Vagina (tissue), 2 donors: ENCODE data around the gene OLFML3. TPM values are rescaled to one million over a fixed set of nuclear protein-coding genes. Genes with fewer than 3 reads are reported as not detected.

Experiments used
- DNase-seq, 2 donors: peaks; one replicate each; pipeline ENCODE4 v3.0.0-alpha.2; 2017; ENCODE audit errors: extremely low spot score in 2 of 2
- H3K27ac ChIP-seq: fragments of 200-600 bp; sonication (generic); one replicate; pipeline ENCODE4 v1.5.1; 2019
- H3K27me3 ChIP-seq: fragments of 200-600 bp; sonication (generic); one replicate; pipeline ENCODE4 v1.5.1; 2019
- H3K36me3 ChIP-seq, 2 donors: fragments of 200-600 bp; sonication (generic); one replicate each; pipeline ENCODE4 v1.5.1; 2017 to 2019
- H3K4me1 ChIP-seq: fragments of 200-600 bp; sonication (generic); one replicate; pipeline ENCODE4 v1.5.1; 2019
- H3K4me3 ChIP-seq, 2 donors: fragments of 200-600 bp; sonication (generic); 1 replicate in 1 of 2; 2 replicates in 1 of 2; pipeline ENCODE4 v1.5.1; 2016 to 2019
- H3K9me3 ChIP-seq: fragments of 200-600 bp; sonication (generic); one replicate; pipeline ENCODE4 v1.5.1; 2019
- POLR2A ChIP-seq, 2 donors: fragments of 450-650 bp; IDR thresholded peaks; one replicate each; pipeline ENCODE4 v1.6.1; 2017; ENCODE audit warnings: antibody characterized with exemption in 2 of 2, mild to moderate bottlenecking in 2 of 2, moderate library complexity in 2 of 2
- POLR2AphosphoS5 ChIP-seq, 2 donors: sonication (generic); formaldehyde crosslinking; IDR thresholded peaks; one replicate each; pipeline ENCODE4 v1.9.0; 2017; ENCODE audit warnings: antibody characterized with exemption in 2 of 2, mild to moderate bottlenecking in 2 of 2, low read depth in 1 of 2; ENCODE audit not compliant: insufficient read depth in 1 of 2
- intact Hi-C: fragments of 100-400 bp; cut with DNase I; formaldehyde crosslinking; loops from one replicate; pipeline ENCODE4 v1.15.1; 2023
- total RNA-seq: library from RNA; depleted of rRNA; stranded (reverse); fragments of >200 nt; gene quantifications from one replicate; pipeline ENCODE4 v1.2.3, GENCODE V29; 2016
- TF ChIP-seq, protein P1 (sequence below), 3 experiments: fragments of 450-650 bp in 2 of 3; fragments of 200-600 bp in 1 of 3; sonication (generic) in 1 of 3; IDR thresholded peaks; one replicate each; pipeline ENCODE4 v1.5.1; 2017 to 2019; ENCODE audit warnings: antibody characterized with exemption in 3 of 3, mild to moderate bottlenecking in 2 of 3, moderate library complexity in 2 of 3

OLFML3 gene
- total RNA-seq, 1 donor from 2014 or later = 108 TPM

DNA sequence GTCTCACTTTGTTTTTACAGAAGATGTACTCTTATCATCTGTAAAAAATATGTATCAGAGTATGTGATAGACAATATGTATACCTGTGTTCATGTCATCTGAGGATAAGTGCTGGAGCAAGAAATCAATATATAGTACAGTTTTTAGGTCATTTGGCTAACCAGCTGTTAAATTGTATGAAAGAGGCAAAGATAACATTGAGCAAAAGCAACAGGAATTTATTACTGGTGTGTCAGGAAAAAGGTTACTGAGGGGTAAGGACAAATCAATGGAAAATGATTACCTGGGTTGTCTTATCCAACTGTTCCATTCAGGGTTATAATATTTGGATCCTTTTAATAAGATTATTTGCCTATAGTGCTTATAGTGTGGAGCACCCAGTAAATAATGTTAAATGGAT is 45.3 kb upstream of the OLFML3 start:
- intact Hi-C loops = no loop called here
- no peaks in the 10 kb centered on the region for H3K36me3 ChIP-seq
- no peaks in the 10 kb centered on the region for H3K9me3 ChIP-seq
- no peak overlapping the region for H3K27ac ChIP-seq
- no peak for DNase-seq
- H3K4me1 ChIP-seq = peaks cover 71% of the 10 kb centered on the region
- no peak for TF ChIP-seq POLR2A (IDR thresholded peaks at IDR 0.05)
- TF ChIP-seq, protein P1, sequence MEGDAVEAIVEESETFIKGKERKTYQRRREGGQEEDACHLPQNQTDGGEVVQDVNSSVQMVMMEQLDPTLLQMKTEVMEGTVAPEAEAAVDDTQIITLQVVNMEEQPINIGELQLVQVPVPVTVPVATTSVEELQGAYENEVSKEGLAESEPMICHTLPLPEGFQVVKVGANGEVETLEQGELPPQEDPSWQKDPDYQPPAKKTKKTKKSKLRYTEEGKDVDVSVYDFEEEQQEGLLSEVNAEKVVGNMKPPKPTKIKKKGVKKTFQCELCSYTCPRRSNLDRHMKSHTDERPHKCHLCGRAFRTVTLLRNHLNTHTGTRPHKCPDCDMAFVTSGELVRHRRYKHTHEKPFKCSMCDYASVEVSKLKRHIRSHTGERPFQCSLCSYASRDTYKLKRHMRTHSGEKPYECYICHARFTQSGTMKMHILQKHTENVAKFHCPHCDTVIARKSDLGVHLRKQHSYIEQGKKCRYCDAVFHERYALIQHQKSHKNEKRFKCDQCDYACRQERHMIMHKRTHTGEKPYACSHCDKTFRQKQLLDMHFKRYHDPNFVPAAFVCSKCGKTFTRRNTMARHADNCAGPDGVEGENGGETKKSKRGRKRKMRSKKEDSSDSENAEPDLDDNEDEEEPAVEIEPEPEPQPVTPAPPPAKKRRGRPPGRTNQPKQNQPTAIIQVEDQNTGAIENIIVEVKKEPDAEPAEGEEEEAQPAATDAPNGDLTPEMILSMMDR (IDR thresholded peaks at IDR 0.05) = no peak
- no peak for TF ChIP-seq POLR2AphosphoS5 (IDR thresholded peaks at IDR 0.05; ENCODE audit: insufficient read depth in 1 of 2, low read depth in 1 of 2)
- H3K27me3 ChIP-seq = no peaks in the 10 kb centered on the region
- H3K4me3 ChIP-seq = no peak overlapping the region

DNA sequence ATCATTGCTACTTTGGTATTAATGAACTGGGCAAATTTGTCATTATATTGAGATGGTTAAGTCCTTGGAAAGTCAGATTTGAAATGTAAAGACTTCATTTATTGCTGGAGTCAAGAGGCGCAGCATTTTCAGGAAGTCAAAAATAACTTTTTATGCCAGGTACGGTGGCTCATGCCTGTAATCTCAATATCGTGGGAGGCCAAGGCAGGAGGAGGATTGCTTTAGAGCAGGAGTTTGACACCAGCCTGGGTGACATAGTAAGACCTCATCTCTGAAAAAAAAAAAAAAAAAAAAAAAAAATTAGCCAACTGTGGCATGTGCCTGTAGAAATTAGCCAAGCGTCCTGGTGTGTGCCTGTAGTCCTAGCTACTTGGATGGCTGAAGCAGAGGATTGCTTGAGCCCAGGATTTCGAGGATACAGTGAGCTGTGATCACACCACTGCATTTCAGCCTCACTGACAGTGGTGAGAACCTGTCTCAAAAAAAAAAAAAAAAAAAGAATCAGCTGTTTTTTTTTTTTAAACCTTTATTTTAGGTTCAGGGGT is 44.7 kb upstream of the OLFML3 start:
- H3K4me1 ChIP-seq = peaks cover 77% of the 10 kb centered on the region
- no peak overlapping the region for H3K4me3 ChIP-seq
- H3K36me3 ChIP-seq = no peaks in the 10 kb centered on the region
- TF ChIP-seq POLR2AphosphoS5 (IDR thresholded peaks at IDR 0.05; ENCODE audit: insufficient read depth in 1 of 2, low read depth in 1 of 2) (no peak), POLR2A (IDR thresholded peaks at IDR 0.05) (no peak)
- TF ChIP-seq, protein P1 (IDR thresholded peaks at IDR 0.05) = no peak
- no peaks in the 10 kb centered on the region for H3K9me3 ChIP-seq
- no peaks in the 10 kb centered on the region for H3K27me3 ChIP-seq
- H3K27ac ChIP-seq = no peak overlapping the region
- DNase-seq = no peak
- intact Hi-C loops = no loop called here

DNA sequence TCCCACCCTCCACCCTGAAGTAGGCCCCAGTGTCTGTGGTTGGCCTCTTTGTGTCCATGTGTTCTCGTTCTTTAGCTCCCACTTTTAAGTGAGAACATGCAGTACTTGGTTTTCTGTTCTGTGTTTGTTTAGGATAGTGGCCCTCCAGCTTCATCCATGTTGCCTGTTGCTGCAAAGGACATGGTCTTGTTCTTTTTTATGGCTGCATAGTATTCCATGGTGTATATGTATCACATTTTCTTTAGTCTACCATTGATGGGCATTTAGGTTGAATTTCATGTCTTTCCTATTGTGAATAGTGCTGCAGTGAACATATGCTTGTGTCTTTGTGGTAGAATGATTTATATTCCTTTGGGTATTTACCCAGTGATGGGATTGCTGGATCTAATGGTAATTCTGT is 44.1 kb upstream of the OLFML3 start:
- Histone ChIP-seq H3K36me3 (no peaks in the 10 kb centered on the region), H3K4me3 (no peak overlapping the region), H3K27ac (no peak overlapping the region), H3K27me3 (no peaks in the 10 kb centered on the region), H3K4me1 (peaks cover 81% of the 10 kb centered on the region), H3K9me3 (no peaks in the 10 kb centered on the region)
- DNase-seq = no peak
- intact Hi-C loops = no loop called here
- no peak for TF ChIP-seq POLR2AphosphoS5 (IDR thresholded peaks at IDR 0.05; ENCODE audit: insufficient read depth in 1 of 2, low read depth in 1 of 2)
- TF ChIP-seq, protein P1 (IDR thresholded peaks at IDR 0.05) = no peak
- no peak for TF ChIP-seq POLR2A (IDR thresholded peaks at IDR 0.05)

DNA sequence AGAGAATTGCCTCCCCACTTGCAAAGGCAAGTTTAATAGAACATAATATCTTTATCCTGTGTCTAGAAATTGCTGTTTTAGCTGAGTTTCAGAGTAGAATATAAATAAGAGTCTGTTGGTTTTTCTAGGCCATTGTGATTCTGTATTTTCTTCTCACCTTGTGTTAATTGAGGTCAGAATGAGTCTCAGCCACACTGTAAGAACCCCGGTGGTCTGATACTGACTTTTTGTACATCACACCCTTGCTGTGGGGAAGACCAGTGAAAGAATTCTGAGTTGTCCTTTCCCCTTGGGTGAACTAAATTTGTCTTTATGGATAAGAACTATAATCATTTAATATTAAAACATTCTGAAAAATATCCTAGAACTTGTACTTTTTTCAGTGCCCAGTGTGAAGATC is 43.3 kb upstream of the OLFML3 start:
- Histone ChIP-seq H3K27ac (no peak overlapping the region), H3K4me3 (no peak overlapping the region), H3K36me3 (peaks cover 0 to 5% of the 10 kb centered on the region in 2 donors), H3K9me3 (no peaks in the 10 kb centered on the region), H3K4me1 (peaks cover 81% of the 10 kb centered on the region), H3K27me3 (no peaks in the 10 kb centered on the region)
- intact Hi-C loops = no loop called here
- TF ChIP-seq, protein P1 (IDR thresholded peaks at IDR 0.05) = no peak
- TF ChIP-seq POLR2A (IDR thresholded peaks at IDR 0.05) = no peak
- no peak for TF ChIP-seq POLR2AphosphoS5 (IDR thresholded peaks at IDR 0.05; ENCODE audit: insufficient read depth in 1 of 2, low read depth in 1 of 2)
- DNase-seq = no peak

DNA sequence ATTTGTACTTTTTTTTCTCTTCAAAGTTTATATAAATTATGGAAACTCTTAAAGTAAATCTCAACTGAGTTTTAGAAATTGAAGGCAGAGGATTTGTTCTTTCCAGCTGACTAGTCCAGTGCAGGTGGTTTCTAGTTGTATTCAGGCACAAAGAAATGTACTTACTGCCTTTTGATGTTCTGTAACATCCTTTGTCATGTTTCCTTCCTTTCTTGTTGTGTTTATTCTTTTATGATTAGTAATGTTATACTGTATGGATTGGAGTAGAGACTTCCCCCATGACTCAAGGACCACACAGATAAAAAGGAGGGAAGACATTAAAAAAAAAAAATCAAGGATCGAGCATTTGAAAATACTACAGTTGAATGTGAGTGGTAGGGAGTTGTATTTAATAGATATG is 42.1 kb upstream of the OLFML3 start:
- Histone ChIP-seq H3K4me3 (no peak overlapping the region), H3K27me3 (no peaks in the 10 kb centered on the region), H3K27ac (no peak overlapping the region), H3K4me1 (peaks cover 74% of the 10 kb centered on the region), H3K9me3 (no peaks in the 10 kb centered on the region), H3K36me3 (peaks cover 0 to 16% of the 10 kb centered on the region in 2 donors)
- no peak for TF ChIP-seq POLR2AphosphoS5 (IDR thresholded peaks at IDR 0.05; ENCODE audit: insufficient read depth in 1 of 2, low read depth in 1 of 2)
- TF ChIP-seq, protein P1 (IDR thresholded peaks at IDR 0.05) = no peak
- TF ChIP-seq POLR2A (IDR thresholded peaks at IDR 0.05) = no peak
- DNase-seq = no peak
- intact Hi-C loops = no loop called here
